A549 (cell line): ENCODE data around the gene EPB41L2. TPM values are rescaled to one million over a fixed set of nuclear protein-coding genes. Genes with fewer than 3 reads are reported as not detected.

Source experiments
- ATAC-seq, 2 experiments: fragments of 200-7000 bp in 1 of 2; fragments of >200 bp in 1 of 2; cut with Nextera tagmentation in 1 of 2; cut with Tn5 transposase in 1 of 2; 3 replicates each; pipeline versions ENCODE4 v1.8.0 to v1.9.1; 2018 to 2020; ENCODE audit warnings: mild to moderate bottlenecking in 1 of 2, moderate library complexity in 1 of 2
- CTCF ChIA-PET: fragments of 300-600 bp; sonication (Branson Sonifier 250); formaldehyde crosslinking; extraction: SDS; loops from one replicate; lab custom pipeline; 2021; ENCODE audit warnings: antibody characterized with exemption, inconsistent platforms; lab: Yijun Ruan, JAX
- POLR2A ChIA-PET: fragments of 350-600 bp; formaldehyde crosslinking; extraction: SDS; loops from one replicate; lab custom pipeline; 2021; ENCODE audit warnings: antibody characterized with exemption, inconsistent platforms; lab: Yijun Ruan, JAX
- DNase-seq, 2 experiments: peaks; one replicate each; pipeline versions ENCODE4 v3.0.0 to v3.0.0-alpha.2; 2011 to 2016; ENCODE audit warnings: low read depth in 1 of 2, low spot score in 1 of 2
- FAIRE-seq: peaks from 2 replicates; lab custom pipeline; 2011; peaks lifted over from hg19 to GRCh38; lab: Jason Lieb, UNC
- H3K27ac ChIP-seq, 2 experiments: fragments of >200 bp; sonication (Bioruptor Twin); formaldehyde crosslinking; 3 replicates each; pipeline ENCODE4 v1.5.1; 2016 to 2017
- H3K4me1 ChIP-seq: fragments of >200 bp; sonication (Bioruptor Twin); formaldehyde crosslinking; 3 replicates; pipeline ENCODE4 v1.6.1; 2016
- H3K4me2 ChIP-seq: fragments of >200 bp; sonication (Bioruptor Twin); formaldehyde crosslinking; 3 replicates; pipeline ENCODE4 v1.6.1; 2016
- H3K4me3 ChIP-seq: fragments of >200 bp; sonication (Bioruptor Twin); formaldehyde crosslinking; 3 replicates; pipeline ENCODE4 v1.5.1; 2016
- H3K9me3 ChIP-seq: fragments of >200 bp; sonication (Bioruptor Twin); formaldehyde crosslinking; 3 replicates; pipeline ENCODE4 v1.6.1; 2016
- EHMT2 ChIP-seq: fragments of 200-600 bp; sonication (generic); IDR thresholded peaks from 2 replicates; pipeline ENCODE4 v1.6.1; 2016; ENCODE audit warnings: antibody characterized with exemption, low read depth, mild to moderate bottlenecking, moderate library complexity
- ESRRA ChIP-seq: fragments of 150-350 bp; IDR thresholded peaks from 2 replicates; pipeline ENCODE4 v1.6.1; 2014; ENCODE audit warnings: mild to moderate bottlenecking, low read length, borderline replicate concordance
- FOSB ChIP-seq: fragments of 250-450 bp; sonication (Bioruptor Pico); IDR thresholded peaks from 2 replicates; pipeline ENCODE4 v1.5.0; 2020; ENCODE audit warnings: mild to moderate bottlenecking, moderate library complexity
- FOSL2 ChIP-seq, 2 experiments: fragments of 450-650 bp in 1 of 2; fragments of >200 bp in 1 of 2; sonication (Bioruptor Twin) in 1 of 2; formaldehyde crosslinking; IDR thresholded peaks; 2 replicates each; pipeline versions ENCODE4 v1.5.0 to v1.6.1; 2016 to 2020; ENCODE audit warnings: mild to moderate bottlenecking in 1 of 2, moderate library complexity in 1 of 2
- FOXS1 ChIP-seq: fragments of 250-450 bp; sonication (Bioruptor Pico); IDR thresholded peaks from 2 replicates; pipeline ENCODE4 v1.5.0; 2020; ENCODE audit warnings: mild to moderate bottlenecking, moderate library complexity
- GATA3 ChIP-seq: IDR thresholded peaks from 2 replicates; pipeline ENCODE4 v1.6.1; 2012; ENCODE audit warnings: borderline replicate concordance
- HDAC2 ChIP-seq: fragments of 200-600 bp; sonication (generic); IDR thresholded peaks from 2 replicates; pipeline ENCODE4 v1.6.1; 2016
- HOXA7 ChIP-seq: fragments of 250-450 bp; sonication (Bioruptor Pico); IDR thresholded peaks from 2 replicates; pipeline ENCODE4 v1.5.0; 2020; ENCODE audit warnings: mild to moderate bottlenecking, moderate library complexity
- MAZ ChIP-seq: fragments of 150-350 bp; IDR thresholded peaks from 2 replicates; pipeline ENCODE4 v1.6.1; 2014; ENCODE audit warnings: antibody characterized with exemption, low read depth, low read length, borderline replicate concordance
- MYC ChIP-seq: IDR thresholded peaks from 2 replicates; pipeline ENCODE4 v1.6.1; 2012; ENCODE audit warnings: mild to moderate bottlenecking, inconsistent platforms, low read length, improper control_type of control experiment, borderline replicate concordance
- NPAS2 ChIP-seq: fragments of 250-450 bp; sonication (Bioruptor Pico); IDR thresholded peaks from 2 replicates; pipeline ENCODE4 v1.8.0; 2022; ENCODE audit warnings: mild to moderate bottlenecking, moderate library complexity, borderline replicate concordance
- PHF8 ChIP-seq: fragments of 200-600 bp; sonication (generic); IDR thresholded peaks from 2 replicates; pipeline ENCODE4 v1.6.1; 2016; ENCODE audit warnings: low read depth, mild to moderate bottlenecking, antibody characterized with exemption, moderate library complexity, borderline replicate concordance
- POLR2A ChIP-seq: IDR thresholded peaks from 2 replicates; pipeline ENCODE4 v1.6.1; 2012; ENCODE audit warnings: mild to moderate bottlenecking, low read length
- RAD21 ChIP-seq, 2 experiments: fragments of >200 bp in 1 of 2; sonication (Bioruptor Twin) in 1 of 2; formaldehyde crosslinking in 1 of 2; IDR thresholded peaks in 1 of 2; conservative IDR thresholded peaks in 1 of 2; 2 replicates in 1 of 2; 3 replicates in 1 of 2; pipeline ENCODE4 v1.6.1; 2012 to 2018; ENCODE audit warnings: inconsistent platforms in 1 of 2
- RARB ChIP-seq: fragments of 250-450 bp; sonication (Bioruptor Pico); IDR thresholded peaks from 2 replicates; pipeline ENCODE4 v1.8.0; 2021; ENCODE audit warnings: mild to moderate bottlenecking, moderate library complexity
- SREBF2 ChIP-seq: fragments of 450-650 bp; IDR thresholded peaks from 2 replicates; pipeline ENCODE4 v1.6.1; 2014; ENCODE audit warnings: mild to moderate bottlenecking, moderate library complexity
- TP53 ChIP-seq: fragments of 250-450 bp; sonication (Bioruptor Pico); IDR thresholded peaks from 2 replicates; pipeline ENCODE4 v1.5.0; 2021; ENCODE audit warnings: mild to moderate bottlenecking, moderate library complexity
- ZNF302 ChIP-seq: fragments of 250-450 bp; sonication (Bioruptor Pico); IDR thresholded peaks from 2 replicates; pipeline ENCODE4 v1.9.0; 2021; ENCODE audit warnings: inconsistent platforms, mild to moderate bottlenecking, moderate library complexity
- ZSCAN20 ChIP-seq: fragments of 250-450 bp; sonication (Bioruptor Pico); IDR thresholded peaks from 2 replicates; pipeline ENCODE4 v1.8.0; 2022; ENCODE audit warnings: mild to moderate bottlenecking, moderate library complexity
- WGBS: methylation state at CpG from one replicate; pipeline ENCODE4 v1.1.6; 2017; ENCODE audit errors: missing lambda C conversion rate; 5-methylcytosine and 5-hydroxymethylcytosine counted together
- polyA plus RNA-seq, 4 experiments: library from polyadenylated mRNA; depleted of rRNA in 3 of 4; stranded (reverse); fragments of >200 nt; fragmentation: RNase III in 1 of 4; extraction: RNeasy Plus Mini Kit Qiagen cat#74134 plus additional on column Dnase treatment in 1 of 4; gene quantifications; 2 replicates in 3 of 4; 3 replicates in 1 of 4; pipeline ENCODE4 v1.2.3, GENCODE V29; 2011 to 2017
- TF ChIP-seq, protein P1 (sequence below): IDR thresholded peaks from 2 replicates; pipeline ENCODE4 v1.6.1; 2012
- TF ChIP-seq, protein P2 (sequence below): fragments of 150-350 bp; IDR thresholded peaks from 2 replicates; pipeline ENCODE4 v1.6.1; 2014; ENCODE audit warnings: low read depth, mild to moderate bottlenecking, low read length
- TF ChIP-seq, protein P3 (sequence below): IDR thresholded peaks from 2 replicates; pipeline ENCODE4 v1.6.1; 2012; ENCODE audit warnings: low read depth, borderline replicate concordance
- TF ChIP-seq, protein P4 (sequence below): fragments of >200 bp; sonication (Bioruptor Twin); formaldehyde crosslinking; IDR thresholded peaks from 3 replicates; pipeline ENCODE4 v1.5.1; 2016
- TF ChIP-seq, protein P5 (sequence below): fragments of 450-650 bp; IDR thresholded peaks from 2 replicates; pipeline ENCODE4 v1.6.1; 2014; ENCODE audit warnings: antibody characterized with exemption

Gene EPB41L2
- polyA plus RNA-seq, 2 of the 4 experiments (the other 2 are of a cell fraction), result 42.9 to 50.3 TPM

DNA sequence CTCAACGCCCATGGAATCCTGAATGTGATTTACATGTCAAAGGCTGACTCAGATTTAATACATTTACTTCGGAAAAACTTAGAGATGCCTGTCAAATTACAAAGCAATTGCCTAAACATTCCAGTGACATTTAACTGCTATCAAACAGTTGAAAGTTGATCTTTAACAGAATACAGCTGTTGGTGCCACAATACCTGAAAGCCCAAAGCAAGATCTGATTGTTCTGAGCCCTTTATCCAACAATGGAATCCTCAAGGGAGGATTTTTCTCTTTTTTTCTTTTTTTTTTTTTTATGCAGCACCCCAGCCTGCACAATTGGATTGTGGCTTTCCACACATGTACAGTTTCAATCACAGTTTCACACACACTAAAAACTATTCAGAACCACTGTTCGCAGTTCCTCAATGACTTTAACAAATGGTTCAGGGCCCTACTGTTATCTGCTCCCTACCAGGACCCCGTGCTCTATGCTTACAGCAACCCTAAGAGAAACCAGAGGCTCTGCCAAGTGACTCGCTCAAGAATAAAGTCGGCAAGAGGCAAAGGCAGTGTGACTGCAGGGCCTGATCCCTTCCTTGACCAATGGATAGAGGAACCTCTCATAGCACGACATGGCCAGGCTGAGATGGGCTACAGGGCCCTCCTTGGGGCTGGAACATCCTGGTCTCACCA, 33.3 kb downstream of the EPB41L2 start:
- Histone ChIP-seq H3K9me3 (no peaks in the 10 kb centered on the region), H3K4me1 (peaks cover 21% of the 10 kb centered on the region), H3K4me3 (no peak overlapping the region), H3K4me2 (peak overlapping the region; percentile 68), H3K27ac (peak overlapping the region; percentile 10 to 70; a peak in 3 of 6 replicates)
- ChIA-PET CTCF (no interaction called here), POLR2A (no interaction called here)
- 26% methylated on average over 7 of the region's 7 CpGs for WGBS
- DNase-seq (no peak), ATAC-seq (peak in 1 of 2 experiments; percentile 75; a peak in 3 of 6 replicates), FAIRE-seq (no peak)
- TF ChIP-seq, protein P1, sequence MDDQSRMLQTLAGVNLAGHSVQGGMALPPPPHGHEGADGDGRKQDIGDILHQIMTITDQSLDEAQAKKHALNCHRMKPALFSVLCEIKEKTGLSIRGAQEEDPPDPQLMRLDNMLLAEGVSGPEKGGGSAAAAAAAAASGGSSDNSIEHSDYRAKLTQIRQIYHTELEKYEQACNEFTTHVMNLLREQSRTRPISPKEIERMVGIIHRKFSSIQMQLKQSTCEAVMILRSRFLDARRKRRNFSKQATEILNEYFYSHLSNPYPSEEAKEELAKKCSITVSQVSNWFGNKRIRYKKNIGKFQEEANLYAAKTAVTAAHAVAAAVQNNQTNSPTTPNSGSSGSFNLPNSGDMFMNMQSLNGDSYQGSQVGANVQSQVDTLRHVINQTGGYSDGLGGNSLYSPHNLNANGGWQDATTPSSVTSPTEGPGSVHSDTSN, result no peak
- no peak for TF ChIP-seq ZSCAN20 (CRISPR knock-in tag)
- no peak for TF ChIP-seq MAZ
- no peak for TF ChIP-seq MYC
- no peak for TF ChIP-seq FOSL2 (IDR thresholded peaks at IDR 0.05)
- TF ChIP-seq FOSL2 (CRISPR knock-in tag; IDR thresholded peaks at IDR 0.05), result no peak
- no peak for TF ChIP-seq GATA3
- no peak for TF ChIP-seq ESRRA
- no peak for TF ChIP-seq ZNF302 (CRISPR knock-in tag)
- no peak for TF ChIP-seq RAD21 (conservative IDR thresholded peaks at IDR 0.05 in 1 of 2, IDR thresholded peaks at IDR 0.05 in 1 of 2)
- TF ChIP-seq POLR2A, result no peak
- no peak for TF ChIP-seq HDAC2
- no peak for TF ChIP-seq FOXS1

DNA sequence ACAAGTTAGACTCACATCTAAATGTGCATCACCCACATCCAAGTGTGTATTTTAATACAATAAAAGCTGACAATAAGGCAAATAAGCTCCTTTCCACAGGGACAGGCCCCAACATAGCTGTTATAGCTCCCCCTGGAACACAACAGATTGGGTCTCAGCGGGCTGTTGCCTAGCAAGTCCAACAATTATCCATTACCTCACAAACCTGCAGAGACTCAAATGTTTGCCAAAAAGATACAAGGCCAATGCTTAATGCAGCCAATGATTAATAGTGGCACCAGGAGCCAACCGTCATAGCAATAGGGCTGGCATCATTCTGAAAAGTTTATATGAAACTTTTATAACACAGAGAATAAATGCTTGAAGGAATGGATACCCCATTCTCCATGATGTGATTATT, 35.7 kb downstream of the EPB41L2 start:
- H3K9me3 ChIP-seq, result no peaks in the 10 kb centered on the region
- POLR2A ChIA-PET, result no interaction called here
- H3K4me1 ChIP-seq, result peaks cover 27% of the 10 kb centered on the region
- DNase-seq (no peak), ATAC-seq (no peak), FAIRE-seq (no peak)
- no peak overlapping the region for H3K4me2 ChIP-seq
- no peak overlapping the region for H3K4me3 ChIP-seq
- H3K27ac ChIP-seq, result no peak overlapping the region
- 100% methylated on average over 2 of the region's 2 CpGs for WGBS
- no peak for TF ChIP-seq HOXA7 (CRISPR knock-in tag)
- no peak for TF ChIP-seq SREBF2
- no peak for TF ChIP-seq TP53 (CRISPR knock-in tag)
- TF ChIP-seq, protein P1, result no peak
- no peak for TF ChIP-seq RARB (CRISPR knock-in tag)
- TF ChIP-seq, protein P2, sequence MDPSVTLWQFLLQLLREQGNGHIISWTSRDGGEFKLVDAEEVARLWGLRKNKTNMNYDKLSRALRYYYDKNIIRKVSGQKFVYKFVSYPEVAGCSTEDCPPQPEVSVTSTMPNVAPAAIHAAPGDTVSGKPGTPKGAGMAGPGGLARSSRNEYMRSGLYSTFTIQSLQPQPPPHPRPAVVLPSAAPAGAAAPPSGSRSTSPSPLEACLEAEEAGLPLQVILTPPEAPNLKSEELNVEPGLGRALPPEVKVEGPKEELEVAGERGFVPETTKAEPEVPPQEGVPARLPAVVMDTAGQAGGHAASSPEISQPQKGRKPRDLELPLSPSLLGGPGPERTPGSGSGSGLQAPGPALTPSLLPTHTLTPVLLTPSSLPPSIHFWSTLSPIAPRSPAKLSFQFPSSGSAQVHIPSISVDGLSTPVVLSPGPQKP, result no peak
- TF ChIP-seq, protein P3, sequence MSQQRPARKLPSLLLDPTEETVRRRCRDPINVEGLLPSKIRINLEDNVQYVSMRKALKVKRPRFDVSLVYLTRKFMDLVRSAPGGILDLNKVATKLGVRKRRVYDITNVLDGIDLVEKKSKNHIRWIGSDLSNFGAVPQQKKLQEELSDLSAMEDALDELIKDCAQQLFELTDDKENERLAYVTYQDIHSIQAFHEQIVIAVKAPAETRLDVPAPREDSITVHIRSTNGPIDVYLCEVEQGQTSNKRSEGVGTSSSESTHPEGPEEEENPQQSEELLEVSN, result no peak
- TF ChIP-seq ZNF302 (CRISPR knock-in tag), result no peak
- TF ChIP-seq, protein P4, sequence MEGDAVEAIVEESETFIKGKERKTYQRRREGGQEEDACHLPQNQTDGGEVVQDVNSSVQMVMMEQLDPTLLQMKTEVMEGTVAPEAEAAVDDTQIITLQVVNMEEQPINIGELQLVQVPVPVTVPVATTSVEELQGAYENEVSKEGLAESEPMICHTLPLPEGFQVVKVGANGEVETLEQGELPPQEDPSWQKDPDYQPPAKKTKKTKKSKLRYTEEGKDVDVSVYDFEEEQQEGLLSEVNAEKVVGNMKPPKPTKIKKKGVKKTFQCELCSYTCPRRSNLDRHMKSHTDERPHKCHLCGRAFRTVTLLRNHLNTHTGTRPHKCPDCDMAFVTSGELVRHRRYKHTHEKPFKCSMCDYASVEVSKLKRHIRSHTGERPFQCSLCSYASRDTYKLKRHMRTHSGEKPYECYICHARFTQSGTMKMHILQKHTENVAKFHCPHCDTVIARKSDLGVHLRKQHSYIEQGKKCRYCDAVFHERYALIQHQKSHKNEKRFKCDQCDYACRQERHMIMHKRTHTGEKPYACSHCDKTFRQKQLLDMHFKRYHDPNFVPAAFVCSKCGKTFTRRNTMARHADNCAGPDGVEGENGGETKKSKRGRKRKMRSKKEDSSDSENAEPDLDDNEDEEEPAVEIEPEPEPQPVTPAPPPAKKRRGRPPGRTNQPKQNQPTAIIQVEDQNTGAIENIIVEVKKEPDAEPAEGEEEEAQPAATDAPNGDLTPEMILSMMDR, result no peak
- no peak for TF ChIP-seq FOSB (CRISPR knock-in tag)
- TF ChIP-seq, protein P5, sequence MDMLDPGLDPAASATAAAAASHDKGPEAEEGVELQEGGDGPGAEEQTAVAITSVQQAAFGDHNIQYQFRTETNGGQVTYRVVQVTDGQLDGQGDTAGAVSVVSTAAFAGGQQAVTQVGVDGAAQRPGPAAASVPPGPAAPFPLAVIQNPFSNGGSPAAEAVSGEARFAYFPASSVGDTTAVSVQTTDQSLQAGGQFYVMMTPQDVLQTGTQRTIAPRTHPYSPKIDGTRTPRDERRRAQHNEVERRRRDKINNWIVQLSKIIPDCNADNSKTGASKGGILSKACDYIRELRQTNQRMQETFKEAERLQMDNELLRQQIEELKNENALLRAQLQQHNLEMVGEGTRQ, result no peak
- TF ChIP-seq NPAS2 (CRISPR knock-in tag), result no peak
- TF ChIP-seq PHF8, result no peak
- no peak for TF ChIP-seq EHMT2
- CTCF ChIA-PET, result no interaction called here
